K562 (cell line): ENCODE results near the gene METAP2. TPM values are rescaled to one million over a fixed set of nuclear protein-coding genes. Genes with fewer than 3 reads are reported as not detected.

ENCODE experiments used
- ATAC-seq: fragments of 200-7000 bp; cut with Tn5 transposase; 3 replicates; pipeline ENCODE4 v1.9.1; 2020; ENCODE audit warnings: moderate library complexity
- BruUV-seq: library from RNA; stranded (reverse); fragments of 400-500 nt; replicated peaks from 2 replicates; lab custom pipeline; 2021; lab: Mats Ljungman, UMichigan
- CTCF ChIA-PET: fragments of 300-600 bp; formaldehyde crosslinking; extraction: SDS; loops from one replicate; lab custom pipeline; 2021; ENCODE audit warnings: low intra/inter-chr PET ratio; lab: Yijun Ruan, JAX
- POLR2A ChIA-PET: fragments of 300-600, 350-650 bp; sonication (Branson Sonifier 250); formaldehyde crosslinking; extraction: SDS; loops from one replicate; lab custom pipeline; 2021; ENCODE audit warnings: antibody characterized with exemption, inconsistent platforms; lab: Yijun Ruan, JAX
- DNase-seq, 4 experiments: peaks; one replicate each; pipeline versions ENCODE4 v3.0.0 to v3.0.0-alpha.2; 2011 to 2018; ENCODE audit warnings: low spot score in 3 of 4, mixed read lengths in 3 of 4; ENCODE audit errors: extremely low read depth in 1 of 4
- FAIRE-seq: peaks from 2 replicates; lab custom pipeline; 2011; peaks lifted over from hg19 to GRCh38; lab: Jason Lieb, UNC
- H2AFZ ChIP-seq: 2 replicates; pipeline ENCODE4 v1.6.0; 2011; ENCODE audit warnings: low read depth, low read length, control low read depth, inconsistent platforms
- H3K27ac ChIP-seq: fragments of 200-600 bp; 3 replicates; pipeline ENCODE4 v1.8.0; 2011; ENCODE audit warnings: low read depth, mild to moderate bottlenecking, control low read depth, inconsistent platforms, low read length, moderate library complexity, mixed read lengths; ENCODE audit errors: extremely low read depth
- H3K27me3 ChIP-seq, 2 experiments: fragments of 300-600 bp in 1 of 2; 2 replicates in 1 of 2; 3 replicates in 1 of 2; pipeline versions ENCODE4 v1.6.0 to v1.8.0; 2011; ENCODE audit warnings: inconsistent platforms in 2 of 2, low read length in 2 of 2, mild to moderate bottlenecking in 1 of 2, mixed read lengths in 1 of 2, moderate library complexity in 1 of 2; ENCODE audit not compliant: control insufficient read depth in 2 of 2, insufficient read depth in 2 of 2
- H3K36me3 ChIP-seq: fragments of 300-600 bp; 3 replicates; pipeline ENCODE4 v1.8.0; 2011; ENCODE audit warnings: mild to moderate bottlenecking, low read length, inconsistent platforms; ENCODE audit not compliant: control insufficient read depth, insufficient read depth
- H3K4me1 ChIP-seq, 2 experiments: fragments of 200-600 bp in 1 of 2; replicated peaks in 1 of 2; 2 replicates in 1 of 2; 3 replicates in 1 of 2; pipeline versions ENCODE4 v1.5.1 to v1.8.0; 2011; ENCODE audit warnings: inconsistent platforms in 2 of 2, low read length in 2 of 2, mild to moderate bottlenecking in 1 of 2, mixed read lengths in 1 of 2, moderate library complexity in 1 of 2; ENCODE audit not compliant: control insufficient read depth in 2 of 2, insufficient read depth in 2 of 2
- H3K4me2 ChIP-seq: 2 replicates; pipeline ENCODE4 v1.6.1; 2011; ENCODE audit warnings: low read length, control low read depth, inconsistent platforms, mixed read lengths; ENCODE audit not compliant: insufficient read depth
- H3K4me3 ChIP-seq: fragments of 200-600 bp; sonication (generic), shearing (Covaris generic); 2 replicates; pipeline ENCODE4 v1.5.1; 2016; ENCODE audit warnings: control low read depth, inconsistent platforms
- H3K79me2 ChIP-seq: fragments of 200-600 bp; 3 replicates; pipeline ENCODE4 v1.8.0; 2011; ENCODE audit warnings: low read length, inconsistent platforms; ENCODE audit not compliant: control insufficient read depth, insufficient read depth
- H3K9ac ChIP-seq, 2 experiments: 2 replicates each; pipeline versions ENCODE4 v1.6.0 to v1.6.1; 2011; ENCODE audit warnings: low read depth in 2 of 2, low read length in 2 of 2, control low read depth in 1 of 2, inconsistent platforms in 1 of 2, mild to moderate bottlenecking in 1 of 2, mixed read lengths in 1 of 2; ENCODE audit not compliant: insufficient read depth in 1 of 2
- H3K9me1 ChIP-seq: one replicate; pipeline ENCODE4 v1.6.0; 2011; ENCODE audit warnings: inconsistent platforms, mild to moderate bottlenecking, low read length, moderate library complexity; ENCODE audit not compliant: control insufficient read depth, insufficient read depth
- H3K9me3 ChIP-seq: replicated peaks from 2 replicates; pipeline ENCODE4 v1.5.1; 2011; ENCODE audit warnings: low read depth, low read length, inconsistent platforms; ENCODE audit not compliant: control insufficient read depth, insufficient read depth
- H4K20me1 ChIP-seq: replicated peaks from 2 replicates; pipeline ENCODE4 v1.6.1; 2011; ENCODE audit warnings: low read length, inconsistent platforms, mixed read lengths; ENCODE audit not compliant: control insufficient read depth, insufficient read depth
- DACH1 ChIP-seq: fragments of 450-650 bp; IDR thresholded peaks from 2 replicates; pipeline ENCODE4 v1.6.1; 2018; ENCODE audit not compliant: partially characterized antibody
- DPF2 ChIP-seq: fragments of 450-650 bp; IDR thresholded peaks from 2 replicates; pipeline ENCODE4 v1.6.1; 2016
- EZH2 ChIP-seq: IDR thresholded peaks from 2 replicates; pipeline ENCODE4 v1.6.1; 2012; ENCODE audit warnings: low read depth, mild to moderate bottlenecking, inconsistent platforms, low read length, borderline replicate concordance
- KDM1A ChIP-seq, 2 experiments: fragments of 450-650 bp; IDR thresholded peaks; 2 replicates each; pipeline ENCODE4 v1.6.1; 2016; ENCODE audit warnings: mild to moderate bottlenecking in 2 of 2
- MAFG ChIP-seq: fragments of 450-650 bp; conservative IDR thresholded peaks from 2 replicates; pipeline ENCODE4 v1.6.1; 2016; ENCODE audit warnings: missing genetic modification characterization, missing compliant biosample characterization
- NCOR1 ChIP-seq: fragments of 450-650 bp; IDR thresholded peaks from 2 replicates; pipeline ENCODE4 v1.6.1; 2016; ENCODE audit warnings: mild to moderate bottlenecking, moderate library complexity
- PHB2 ChIP-seq: fragments of 450-650 bp; IDR thresholded peaks from 2 replicates; pipeline ENCODE4 v1.6.1; 2017; ENCODE audit warnings: low read depth
- STAT5B ChIP-seq: fragments of 250-450 bp; sonication (Bioruptor Pico); IDR thresholded peaks from 2 replicates; pipeline ENCODE4 v1.8.0; 2021; ENCODE audit warnings: mild to moderate bottlenecking, inconsistent platforms
- ZNF408 ChIP-seq: fragments of 250-450 bp; sonication (Bioruptor Pico); IDR thresholded peaks from 2 replicates; pipeline ENCODE4 v1.4.0; 2020; ENCODE audit warnings: low read depth, mild to moderate bottlenecking, moderate library complexity
- WGBS: fragments of 100-300 bp; shearing (Covaris generic); methylation state at CpG from one replicate; pipeline ENCODE4 v1.1.6; 2016; ENCODE audit warnings: low coverage, mixed read lengths; ENCODE audit not compliant: insufficient coverage; ENCODE audit errors: missing lambda C conversion rate; 5-methylcytosine and 5-hydroxymethylcytosine counted together
- in situ Hi-C: fragments of 300-500 bp; cut with MboI; formaldehyde crosslinking; loops from 4 replicates; pipeline ENCODE4 v1.15.0; 2018; ENCODE audit warnings: inconsistent platforms, mixed read lengths
- intact Hi-C: fragments of 100-400 bp; cut with micrococcal nuclease; formaldehyde crosslinking; loops from 2 replicates; pipeline ENCODE4 v1.14.2; 2022
- polyA plus RNA-seq, 8 experiments: library from polyadenylated mRNA; depleted of rRNA in 4 of 8; stranded (reverse) in 5 of 8; unstranded in 3 of 8; fragments of >200 nt; fragmentation: Nextera tagmentation in 2 of 8; fragmentation: Illumina TruSeq in 1 of 8; extraction: Ambion mirVana in 2 of 8; extraction: Trizol in 1 of 8; gene quantifications; 2 replicates each; pipeline versions ENCODE4 v1.2.1 to v1.2.3, GENCODE V29; 2011 to 2014; ENCODE audit warnings: inconsistent platforms in 1 of 8, missing spikeins in 1 of 8
- total RNA-seq, 7 experiments: library from RNA; depleted of rRNA in 6 of 7; stranded (reverse); fragments of >200 nt in 6 of 7; fragmentation: Illumina TruSeq in 2 of 7; extraction: Trizol in 2 of 7; gene quantifications; 2 replicates each; pipeline versions ENCODE4 v1.2.1 to v1.2.3, GENCODE V29; 2011 to 2021; ENCODE audit warnings: low replicate concordance in 1 of 7
- TF ChIP-seq, protein P1 (sequence below), 2 experiments: fragments of 450-650 bp in 1 of 2; sonication (generic) in 1 of 2; formaldehyde crosslinking in 1 of 2; IDR thresholded peaks in 1 of 2; conservative IDR thresholded peaks in 1 of 2; 2 replicates each; pipeline versions ENCODE4 v1.6.1 to v1.8.1; 2016 to 2023; ENCODE audit warnings: mild to moderate bottlenecking in 2 of 2, moderate library complexity in 2 of 2, inconsistent platforms in 1 of 2, missing genetic modification reagents in 1 of 2
- TF ChIP-seq, protein P2 (sequence below): sonication (generic); formaldehyde crosslinking; IDR thresholded peaks from 2 replicates; pipeline ENCODE4 v1.8.1; 2023; ENCODE audit warnings: missing genetic modification reagents, mild to moderate bottlenecking, borderline replicate concordance

Gene METAP2
- total and polyA plus RNA-seq, 9 of the 15 experiments (the other 6 are each of a cell fraction or from before 2014, with no cell fraction given): 75.5 to 205 (median 164) TPM

GRCh38 chr12:95440401-95440800 is 33.6 kb upstream of the METAP2 start:
- ATAC-seq (no peak), FAIRE-seq (no peak), DNase-seq (peak in 1 of 4 experiments; percentile 18)
- Histone ChIP-seq H4K20me1 (no peaks in the 10 kb centered on the region), H3K4me3 (no peak overlapping the region), H3K9me1 (no peaks in the 10 kb centered on the region), H3K79me2 (no peaks in the 10 kb centered on the region), H3K9me3 (no peaks in the 10 kb centered on the region), H3K9ac (no peak overlapping the region), H3K27ac (no peak overlapping the region), H3K27me3 (peaks cover 3 to 11% of the 10 kb centered on the region in 2 experiments; a peak in 3 of 5 replicates), H2AFZ (no peak overlapping the region), H3K36me3 (no peaks in the 10 kb centered on the region), H3K4me2 (no peak overlapping the region), H3K4me1 (no peaks in the 10 kb centered on the region)
- in situ Hi-C loops: no loop called here
- POLR2A ChIA-PET: interaction anchor here (1.0 kb wide), 1 partner anchor 34 kb away, joined by 3 read pairs; no protein-coding TSS in a partner anchor
- BruUV-seq: no TSS peak
- 13% methylated on average over 3 of the region's 3 CpGs for WGBS
- TF ChIP-seq MAFG (0 out of 2 replicates have a peak, but pooled peaks have one; percentile 25), DACH1 (no peak), DPF2 (no peak)
- TF ChIP-seq, protein P1, sequence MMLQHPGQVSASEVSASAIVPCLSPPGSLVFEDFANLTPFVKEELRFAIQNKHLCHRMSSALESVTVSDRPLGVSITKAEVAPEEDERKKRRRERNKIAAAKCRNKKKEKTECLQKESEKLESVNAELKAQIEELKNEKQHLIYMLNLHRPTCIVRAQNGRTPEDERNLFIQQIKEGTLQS (IDR thresholded peaks at IDR 0.05): peak; percentile 33; the same call in 1 of the 2 replicates
- TF ChIP-seq, protein P1 (CRISPR knock-in tag; conservative IDR thresholded peaks at IDR 0.05): no peak
- intact Hi-C loops: no loop called here
- CTCF ChIA-PET: no interaction called here

DNA sequence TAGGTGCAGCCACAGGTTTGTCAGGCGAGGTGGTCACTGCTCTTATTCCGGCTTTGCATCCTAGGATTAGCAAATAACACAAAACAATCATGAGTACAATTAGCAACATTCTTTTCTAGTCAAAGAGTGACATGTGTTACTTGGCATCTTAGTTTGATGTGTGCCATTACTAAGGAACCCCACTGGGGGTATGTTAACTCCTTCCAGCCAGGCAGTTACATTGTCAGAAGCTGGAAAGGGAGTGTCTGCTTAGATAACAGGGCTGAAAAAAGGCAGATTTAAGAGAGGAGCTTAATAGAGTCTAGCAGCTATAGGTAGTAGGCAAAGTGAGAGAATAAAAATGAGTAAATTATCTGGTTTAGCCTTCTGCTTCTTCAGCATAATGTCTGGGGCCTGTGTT is 30.5 kb upstream of the METAP2 start:
- H3K9me3 ChIP-seq: no peaks in the 10 kb centered on the region
- H3K79me2 ChIP-seq: no peaks in the 10 kb centered on the region
- DNase-seq: peak in 1 of 4 experiments; percentile 50
- H2AFZ ChIP-seq: no peak overlapping the region
- WGBS: 32% methylated on average over 2 of the region's 2 CpGs
- peak; percentile 58 for FAIRE-seq
- peaks cover 0 to 4% of the 10 kb centered on the region in 2 experiments; a peak in 2 of 5 replicates for H3K4me1 ChIP-seq
- H4K20me1 ChIP-seq: no peaks in the 10 kb centered on the region
- BruUV-seq: no TSS peak
- H3K4me3 ChIP-seq: no peak overlapping the region
- no peaks in the 10 kb centered on the region for H3K36me3 ChIP-seq
- H3K27ac ChIP-seq: no peak overlapping the region
- no peak overlapping the region for H3K4me2 ChIP-seq
- in situ Hi-C loops (no loop called here), intact Hi-C loops (no loop called here)
- ChIA-PET POLR2A (no interaction called here), CTCF (no interaction called here)
- no peaks in the 10 kb centered on the region for H3K9me1 ChIP-seq
- ATAC-seq: peak; percentile 83
- H3K9ac ChIP-seq: no peak overlapping the region
- peaks cover 4 to 11% of the 10 kb centered on the region in 2 experiments; a peak in 4 of 5 replicates for H3K27me3 ChIP-seq
- TF ChIP-seq NCOR1 (peak; percentile 23; the same call in 1 of the 2 replicates), STAT5B (CRISPR knock-in tag) (no peak), ZNF408 (no peak), PHB2 (no peak), EZH2 (no peak), KDM1A (IDR thresholded peaks at IDR 0.05) (no peak)
- TF ChIP-seq, protein P2, sequence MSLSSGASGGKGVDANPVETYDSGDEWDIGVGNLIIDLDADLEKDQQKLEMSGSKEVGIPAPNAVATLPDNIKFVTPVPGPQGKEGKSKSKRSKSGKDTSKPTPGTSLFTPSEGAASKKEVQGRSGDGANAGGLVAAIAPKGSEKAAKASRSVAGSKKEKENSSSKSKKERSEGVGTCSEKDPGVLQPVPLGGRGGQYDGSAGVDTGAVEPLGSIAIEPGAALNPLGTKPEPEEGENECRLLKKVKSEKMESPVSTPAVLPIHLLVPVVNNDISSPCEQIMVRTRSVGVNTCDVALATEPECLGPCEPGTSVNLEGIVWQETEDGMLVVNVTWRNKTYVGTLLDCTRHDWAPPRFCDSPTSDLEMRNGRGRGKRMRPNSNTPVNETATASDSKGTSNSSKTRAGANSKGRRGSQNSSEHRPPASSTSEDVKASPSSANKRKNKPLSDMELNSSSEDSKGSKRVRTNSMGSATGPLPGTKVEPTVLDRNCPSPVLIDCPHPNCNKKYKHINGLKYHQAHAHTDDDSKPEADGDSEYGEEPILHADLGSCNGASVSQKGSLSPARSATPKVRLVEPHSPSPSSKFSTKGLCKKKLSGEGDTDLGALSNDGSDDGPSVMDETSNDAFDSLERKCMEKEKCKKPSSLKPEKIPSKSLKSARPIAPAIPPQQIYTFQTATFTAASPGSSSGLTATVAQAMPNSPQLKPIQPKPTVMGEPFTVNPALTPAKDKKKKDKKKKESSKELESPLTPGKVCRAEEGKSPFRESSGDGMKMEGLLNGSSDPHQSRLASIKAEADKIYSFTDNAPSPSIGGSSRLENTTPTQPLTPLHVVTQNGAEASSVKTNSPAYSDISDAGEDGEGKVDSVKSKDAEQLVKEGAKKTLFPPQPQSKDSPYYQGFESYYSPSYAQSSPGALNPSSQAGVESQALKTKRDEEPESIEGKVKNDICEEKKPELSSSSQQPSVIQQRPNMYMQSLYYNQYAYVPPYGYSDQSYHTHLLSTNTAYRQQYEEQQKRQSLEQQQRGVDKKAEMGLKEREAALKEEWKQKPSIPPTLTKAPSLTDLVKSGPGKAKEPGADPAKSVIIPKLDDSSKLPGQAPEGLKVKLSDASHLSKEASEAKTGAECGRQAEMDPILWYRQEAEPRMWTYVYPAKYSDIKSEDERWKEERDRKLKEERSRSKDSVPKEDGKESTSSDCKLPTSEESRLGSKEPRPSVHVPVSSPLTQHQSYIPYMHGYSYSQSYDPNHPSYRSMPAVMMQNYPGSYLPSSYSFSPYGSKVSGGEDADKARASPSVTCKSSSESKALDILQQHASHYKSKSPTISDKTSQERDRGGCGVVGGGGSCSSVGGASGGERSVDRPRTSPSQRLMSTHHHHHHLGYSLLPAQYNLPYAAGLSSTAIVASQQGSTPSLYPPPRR (CRISPR knock-in tag): no peak
